BJ (cell line): Measurements from ENCODE around the gene GIPC3. TPM values are rescaled to one million over a fixed set of nuclear protein-coding genes. Genes with fewer than 3 reads are reported as not detected.
A peak's percentile ranks its signal among the peaks of the same experiment; 100 is the strongest.
"Not testable (repeated sequence)": the region's sequence is repeated elsewhere in the genome, so short reads cannot be mapped to it uniquely, and the experiment has no call there.

Source experiments
- CTCF ChIA-PET: fragments of 350-600 bp; formaldehyde crosslinking; extraction: SDS; loops from one replicate; lab custom pipeline; 2021; ENCODE audit warnings: antibody characterized with exemption, inconsistent platforms; lab: Yijun Ruan, JAX
- POLR2A ChIA-PET: fragments of 300-600 bp; sonication (Branson Sonifier 250); formaldehyde crosslinking; extraction: SDS; loops from one replicate; lab custom pipeline; 2021; ENCODE audit warnings: antibody characterized with exemption; lab: Charles Lee
- DNase-seq: peaks from one replicate; pipeline ENCODE4 v3.0.0-alpha.2; 2011; ENCODE audit warnings: low read depth
- H3K27me3 ChIP-seq: 2 replicates; pipeline ENCODE4 v1.6.0; 2011; ENCODE audit warnings: low read length; ENCODE audit not compliant: control insufficient read depth, insufficient read depth
- H3K36me3 ChIP-seq: 2 replicates; pipeline ENCODE4 v1.5.1; 2011; ENCODE audit warnings: low read length; ENCODE audit not compliant: control insufficient read depth, insufficient read depth
- H3K4me3 ChIP-seq: 2 replicates; pipeline ENCODE4 v1.5.1; 2011; ENCODE audit warnings: low read depth, mild to moderate bottlenecking, control low read depth, low read length
- CTCF ChIP-seq: IDR thresholded peaks from 2 replicates; pipeline ENCODE4 v1.5.1; 2011; ENCODE audit warnings: low read depth, mild to moderate bottlenecking, control low read depth, inconsistent platforms, low read length, moderate library complexity; ENCODE audit not compliant: insufficient read depth
- polyA plus RNA-seq: library from polyadenylated mRNA; depleted of rRNA; stranded (reverse); fragments of >200 nt; gene quantifications from 2 replicates; pipeline ENCODE4 v1.2.3, GENCODE V29; 2011

GIPC3 gene
- polyA plus RNA-seq, 1 experiment = 0.63 TPM

DNA sequence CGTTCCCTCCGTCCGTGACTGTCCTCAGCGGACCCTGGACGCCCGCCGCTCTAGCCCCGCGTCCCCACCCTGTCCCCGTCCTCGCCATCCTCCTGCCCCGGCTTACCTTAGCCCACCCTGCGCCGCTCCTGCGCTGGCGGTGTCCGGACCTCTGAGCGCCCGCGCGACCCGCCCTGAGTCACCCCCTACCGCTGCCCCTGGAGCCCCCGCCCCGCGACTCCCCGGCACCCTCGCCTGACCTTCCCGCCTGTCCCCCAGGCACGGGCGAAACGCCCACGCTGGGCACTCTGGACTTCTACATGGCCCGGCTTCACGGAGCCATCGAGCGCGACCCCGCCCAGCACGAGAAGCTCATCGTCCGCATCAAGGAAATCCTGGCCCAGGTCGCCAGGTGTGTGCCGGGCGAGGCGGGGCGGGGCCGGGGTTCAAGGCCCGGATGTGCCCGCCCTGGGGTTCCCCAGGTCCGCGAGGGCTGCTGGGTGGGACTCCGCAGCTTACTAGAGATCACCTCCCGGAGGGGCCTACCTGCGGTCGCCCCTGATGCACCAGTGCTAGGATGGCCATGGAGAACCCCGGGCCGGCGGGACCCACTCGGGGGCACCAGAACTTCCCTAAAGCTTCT, 7.4 kb upstream of the GIPC3 start:
- TF ChIP-seq CTCF = no peak
- no peaks in the 10 kb centered on the region for H3K27me3 ChIP-seq
- H3K36me3 ChIP-seq = peaks cover 5% of the 10 kb centered on the region
- ChIA-PET CTCF (interaction anchor here (0.7 kb wide), 1 partner anchor 31 kb away, joined by 3 read pairs; no protein-coding TSS in a partner anchor), POLR2A (no interaction called here)
- no peak overlapping the region for H3K4me3 ChIP-seq
- no peak for DNase-seq

GRCh38 chr19:3578390-3578789, 6.9 kb upstream of the GIPC3 start:
- no peak for DNase-seq
- H3K36me3 ChIP-seq = peaks cover 5% of the 10 kb centered on the region
- TF ChIP-seq CTCF = no peak
- H3K27me3 ChIP-seq = no peaks in the 10 kb centered on the region
- ChIA-PET CTCF (interaction anchor here (0.6 to 0.7 kb wide), 2 partner anchors 20 to 32 kb away, joined by 3 to 4 read pairs; no protein-coding TSS in a partner anchor), POLR2A (no interaction called here)
- no peak overlapping the region for H3K4me3 ChIP-seq

DNA sequence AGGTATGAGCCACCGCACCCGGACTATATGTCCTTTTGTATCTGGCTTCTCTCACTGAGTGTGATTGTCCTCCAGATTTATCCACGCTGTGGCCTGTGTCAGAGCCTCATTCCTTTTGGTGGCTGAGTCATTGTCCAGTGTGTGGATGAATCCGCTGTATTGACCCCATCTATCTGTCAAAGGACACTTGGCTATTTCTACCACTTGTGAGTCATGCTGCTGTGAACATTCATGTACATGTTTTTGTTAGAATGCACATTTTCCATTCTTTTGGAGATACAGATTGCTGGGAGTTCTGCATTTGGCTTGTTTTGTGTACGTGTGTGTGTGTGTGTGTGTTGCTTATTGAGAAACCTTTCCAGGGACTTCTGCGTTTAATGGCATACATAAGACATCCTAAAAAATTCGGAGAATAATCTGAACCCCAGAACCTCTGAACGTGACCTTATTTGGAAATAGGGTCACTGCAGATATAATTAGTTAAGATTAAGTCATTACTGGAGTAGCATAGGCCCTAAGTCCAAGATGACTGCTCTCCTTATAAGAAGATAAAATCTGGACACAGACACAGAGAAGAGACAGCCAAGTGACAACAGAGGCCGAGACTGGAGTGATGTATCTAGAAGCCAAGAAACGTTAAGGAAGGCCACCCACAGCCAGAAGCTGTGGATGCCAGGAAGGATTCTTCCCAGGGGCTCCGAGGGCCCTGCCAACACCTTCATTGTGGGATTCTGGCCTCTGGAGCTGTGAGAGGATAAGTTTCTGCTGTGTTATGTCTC, 4.9 kb upstream of the GIPC3 start:
- Histone ChIP-seq H3K27me3 (no peaks in the 10 kb centered on the region), H3K36me3 (peaks cover 2% of the 10 kb centered on the region), H3K4me3 (no peak overlapping the region)
- no peak for TF ChIP-seq CTCF
- peak; percentile 76 for DNase-seq
- POLR2A ChIA-PET = no interaction called here
- CTCF ChIA-PET = interaction anchor here (1.5 kb wide), 1 partner anchor 120 kb away, joined by 4 read pairs; the partner anchor contains the start of gene PIP5K1C

DNA sequence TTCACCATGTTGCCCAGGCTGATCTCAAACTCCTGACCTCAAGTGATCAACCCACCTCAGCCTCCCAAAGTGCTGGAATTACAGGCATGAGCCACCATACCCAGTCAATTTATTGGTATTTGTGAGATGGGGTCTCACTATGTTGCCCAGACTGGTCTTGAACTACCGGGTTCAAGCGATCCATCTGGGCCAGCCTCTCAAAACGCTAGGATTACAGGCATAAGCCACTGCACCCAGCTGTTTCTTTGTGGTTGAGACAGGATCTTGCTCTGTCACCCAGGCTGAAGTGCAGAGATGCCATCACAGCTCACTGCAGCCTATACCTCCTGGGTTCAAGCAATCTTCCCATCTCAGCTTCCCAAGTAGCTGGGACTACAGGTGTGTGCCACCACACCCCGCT, 3.5 kb upstream of the GIPC3 start:
- H3K27me3 ChIP-seq, POLR2A ChIA-PET, DNase-seq, H3K4me3 ChIP-seq, H3K36me3 ChIP-seq: not testable (repeated sequence)
- CTCF ChIA-PET = interaction anchor here (0.7 to 1.5 kb wide), 3 partner anchors 15 to 119 kb away, joined by 3 to 4 read pairs (median 4); partner anchors contain the start of gene PIP5K1C

DNA sequence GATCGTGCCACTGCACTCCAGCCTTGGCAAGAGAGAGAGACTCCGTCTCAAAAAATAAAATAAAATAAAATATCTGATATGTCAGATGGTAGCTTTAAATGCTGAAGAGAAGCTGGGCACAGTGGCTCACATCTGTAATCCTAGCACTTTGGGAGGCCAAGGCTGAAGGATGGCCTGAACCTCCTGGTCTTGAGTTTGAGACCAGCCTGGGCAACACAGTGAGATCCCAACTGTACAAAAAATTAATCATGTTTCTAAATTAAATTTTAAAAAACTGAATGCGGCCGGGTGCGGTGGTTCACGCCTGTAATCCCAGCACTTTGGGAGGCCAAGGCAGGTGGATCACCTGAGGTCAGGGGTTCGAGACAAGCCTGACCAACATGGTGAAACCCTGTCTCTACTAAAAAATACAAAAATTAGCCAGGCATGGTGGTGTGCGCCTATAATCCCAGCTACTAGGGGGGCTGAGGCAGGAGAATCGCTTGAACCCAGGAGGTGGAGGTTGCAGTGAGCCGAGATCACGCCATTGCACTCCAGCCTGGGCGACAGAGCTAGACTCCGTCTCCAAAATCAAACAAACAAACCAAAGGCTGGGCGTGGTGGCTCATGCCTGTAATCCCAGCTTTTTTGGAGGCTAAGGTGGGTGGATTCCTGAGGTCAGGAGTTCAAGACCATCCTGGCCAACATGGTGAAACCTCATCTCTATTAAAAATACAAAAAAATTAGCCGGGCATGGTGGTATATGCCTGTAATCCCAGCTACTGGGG, 1.1 kb upstream of the GIPC3 start:
- H3K27me3 ChIP-seq, DNase-seq, POLR2A ChIA-PET, H3K36me3 ChIP-seq, H3K4me3 ChIP-seq: not testable (repeated sequence)
- CTCF ChIA-PET = interaction anchor here (0.7 to 0.8 kb wide), 2 partner anchors 39 to 311 kb away, joined by 3 read pairs; no protein-coding TSS in a partner anchor
